Measurements from ENCODE around the gene CRHR1. TPM values are rescaled to one million over a fixed set of nuclear protein-coding genes. Genes with fewer than 3 reads are reported as not detected.

Gene CRHR1
- total RNA-seq, 4 donors from 2014 or later: 0.40 TPM; not detected in 3

GRCh38 chr17:45818699-45819098, 34.6 kb downstream of the CRHR1 start:
- Histone ChIP-seq H3K27ac (no peak overlapping the region), H3K4me1 (no peaks in the 10 kb centered on the region), H3K9me3 (no peaks in the 10 kb centered on the region), H3K27me3 (no peaks in the 10 kb centered on the region), H3K36me3 (no peaks in the 10 kb centered on the region), H3K4me3 (no peak overlapping the region)
- TF ChIP-seq CTCF (IDR thresholded peaks at IDR 0.05): no peak
- TF ChIP-seq POLR2A (IDR thresholded peaks at IDR 0.05): no peak
- DNase-seq: no peak

- H3K27me3 ChIP-seq: no peaks in the 10 kb centered on the region
- no peak for TF ChIP-seq CTCF (IDR thresholded peaks at IDR 0.05)
- no peak for TF ChIP-seq POLR2A (IDR thresholded peaks at IDR 0.05)
- H3K9me3 ChIP-seq: no peaks in the 10 kb centered on the region
- H3K27ac ChIP-seq: no peak overlapping the region
- H3K4me3 ChIP-seq: no peak overlapping the region
- H3K36me3 ChIP-seq: no peaks in the 10 kb centered on the region
- DNase-seq: no peak
- H3K4me1 ChIP-seq: no peaks in the 10 kb centered on the region
Measured at GRCh38 chr17:45819632-45820031, 35.5 kb downstream of the CRHR1 start.

- Histone ChIP-seq H3K4me3 (no peak overlapping the region), H3K27ac (no peak overlapping the region), H3K27me3 (no peaks in the 10 kb centered on the region), H3K36me3 (no peaks in the 10 kb centered on the region), H3K4me1 (no peaks in the 10 kb centered on the region), H3K9me3 (no peaks in the 10 kb centered on the region)
- no peak for DNase-seq
- TF ChIP-seq CTCF (IDR thresholded peaks at IDR 0.05) (no peak), POLR2A (IDR thresholded peaks at IDR 0.05) (no peak)
Measured at GRCh38 chr17:45820052-45820780, 36.1 kb downstream of the CRHR1 start.

- DNase-seq: no peak
- Histone ChIP-seq H3K36me3 (no peaks in the 10 kb centered on the region), H3K27ac (no peak overlapping the region), H3K4me3 (no peak overlapping the region), H3K4me1 (no peaks in the 10 kb centered on the region), H3K9me3 (no peaks in the 10 kb centered on the region), H3K27me3 (no peaks in the 10 kb centered on the region)
- TF ChIP-seq CTCF (IDR thresholded peaks at IDR 0.05) (no peak), POLR2A (IDR thresholded peaks at IDR 0.05) (no peak)
Measured at GRCh38 chr17:45821147-45821546, 37.0 kb downstream of the CRHR1 start.

GRCh38 chr17:45823598-45823997, 39.5 kb downstream of the CRHR1 start:
- Histone ChIP-seq H3K9me3 (no peaks in the 10 kb centered on the region), H3K4me1 (no peaks in the 10 kb centered on the region), H3K27ac (no peak overlapping the region), H3K36me3 (no peaks in the 10 kb centered on the region), H3K4me3 (no peak overlapping the region), H3K27me3 (no peaks in the 10 kb centered on the region)
- no peak for DNase-seq
- TF ChIP-seq CTCF (IDR thresholded peaks at IDR 0.05): no peak
- no peak for TF ChIP-seq POLR2A (IDR thresholded peaks at IDR 0.05)
